T follicular helper cell (primary cell): ENCODE measurements around the gene FNDC11.

Source experiments
- DNase-seq: peaks from one replicate; pipeline ENCODE4 v3.0.0-alpha.2; 2020; ENCODE audit warnings: low read depth

The FNDC11 gene

GRCh38 chr20:63525185-63525584 lies 28.8 kb upstream of the FNDC11 start:
- no peak for DNase-seq

- DNase-seq = no peak
These were observed 28.0 kb upstream of the FNDC11 start for GRCh38 chr20:63525971-63526370.

GRCh38 chr20:63527184-63527583 lies 26.8 kb upstream of the FNDC11 start:
- no peak for DNase-seq

DNA sequence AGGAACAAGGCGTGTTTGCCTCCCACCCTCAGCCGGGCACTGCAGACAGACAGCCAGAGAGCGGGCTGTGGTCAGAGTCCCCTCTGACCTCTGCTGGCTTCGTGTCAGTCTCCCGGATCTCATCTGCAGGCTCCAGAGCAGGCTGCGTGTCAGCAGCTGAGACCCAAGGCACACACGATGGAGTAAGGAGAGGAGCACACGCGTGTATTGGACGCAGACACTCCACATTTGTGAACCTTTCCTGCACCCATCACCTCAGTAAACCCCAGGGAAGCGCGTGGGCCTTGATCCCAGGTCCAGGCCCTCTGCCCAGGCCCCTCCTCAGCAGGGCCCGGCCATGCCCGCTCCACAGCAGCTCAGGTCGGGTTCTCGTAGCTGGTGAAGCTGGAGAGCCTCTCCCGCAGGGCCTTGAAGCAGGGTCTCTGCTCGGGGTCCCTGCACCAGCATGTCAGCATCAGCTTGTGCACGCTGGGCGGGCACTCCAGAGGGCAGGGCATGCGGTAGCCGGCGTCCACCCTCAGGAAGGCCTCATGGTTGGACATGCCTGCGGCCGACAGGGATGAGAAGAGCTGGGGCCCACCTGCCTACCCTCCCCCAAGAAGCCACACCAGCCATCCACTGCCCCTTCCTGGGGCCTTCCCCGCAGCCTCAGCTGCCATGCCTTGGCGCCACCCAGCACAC lies 24.6 kb upstream of the FNDC11 start:
- no peak for DNase-seq

- DNase-seq = no peak
These were observed 23.8 kb upstream of the FNDC11 start for GRCh38 chr20:63529861-63530787.

DNA sequence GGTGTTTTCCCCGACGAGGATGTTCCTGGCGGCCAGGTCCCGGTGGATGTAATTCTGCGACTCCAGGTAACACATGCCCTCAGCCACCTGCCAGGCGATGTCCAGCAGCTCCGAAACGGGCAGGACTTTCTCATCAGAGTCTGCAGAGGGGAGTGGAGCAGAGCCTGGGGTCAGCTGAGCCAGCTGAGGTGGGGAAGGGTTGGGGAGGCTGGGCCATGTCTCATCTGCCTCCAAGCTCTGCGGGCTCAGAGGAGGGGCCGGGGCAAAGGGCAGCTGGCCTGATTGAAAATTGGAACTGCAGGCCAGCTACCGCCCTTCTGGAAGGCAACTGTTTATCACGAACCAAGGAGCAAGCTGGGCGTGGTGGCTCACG lies 23.2 kb upstream of the FNDC11 start:
- no peak for DNase-seq

DNA sequence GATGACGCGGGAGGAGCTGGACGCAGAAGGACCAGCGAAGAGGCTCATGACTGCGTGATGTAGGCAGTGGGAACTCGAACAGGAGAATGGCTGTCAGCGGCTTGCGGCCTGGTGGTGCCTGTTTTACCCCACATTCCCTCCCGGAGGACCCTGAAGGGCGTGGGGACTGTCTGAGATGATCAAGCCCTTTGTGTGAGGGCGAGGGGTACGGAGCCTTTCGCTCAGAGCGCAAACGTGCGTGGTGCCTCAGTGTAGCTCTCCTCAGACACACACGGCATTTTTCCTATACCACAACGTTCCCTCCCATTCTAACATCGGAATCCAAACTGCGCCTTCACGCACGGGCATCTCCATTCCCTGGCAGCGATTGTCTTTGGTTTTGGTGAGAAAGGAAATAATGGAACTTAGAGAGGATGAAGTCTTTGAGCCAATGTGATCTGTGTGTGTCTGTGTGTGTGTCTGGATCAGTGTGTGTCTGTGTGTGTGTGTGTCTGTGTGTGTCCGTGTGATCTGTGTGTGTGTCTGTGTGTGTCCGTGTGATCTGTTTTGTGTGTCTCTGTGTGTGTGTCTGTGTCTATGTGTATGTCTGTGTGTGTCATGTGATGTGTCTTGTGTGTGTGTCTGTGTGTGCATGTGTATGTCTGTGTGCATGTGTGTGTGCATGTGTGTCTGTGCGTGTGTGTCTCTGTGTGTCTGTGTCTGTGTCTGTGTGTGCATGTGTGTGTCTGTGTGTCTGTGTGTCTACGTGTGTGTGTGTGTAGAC lies 22.1 kb upstream of the FNDC11 start:
- DNase-seq = no peak

DNA sequence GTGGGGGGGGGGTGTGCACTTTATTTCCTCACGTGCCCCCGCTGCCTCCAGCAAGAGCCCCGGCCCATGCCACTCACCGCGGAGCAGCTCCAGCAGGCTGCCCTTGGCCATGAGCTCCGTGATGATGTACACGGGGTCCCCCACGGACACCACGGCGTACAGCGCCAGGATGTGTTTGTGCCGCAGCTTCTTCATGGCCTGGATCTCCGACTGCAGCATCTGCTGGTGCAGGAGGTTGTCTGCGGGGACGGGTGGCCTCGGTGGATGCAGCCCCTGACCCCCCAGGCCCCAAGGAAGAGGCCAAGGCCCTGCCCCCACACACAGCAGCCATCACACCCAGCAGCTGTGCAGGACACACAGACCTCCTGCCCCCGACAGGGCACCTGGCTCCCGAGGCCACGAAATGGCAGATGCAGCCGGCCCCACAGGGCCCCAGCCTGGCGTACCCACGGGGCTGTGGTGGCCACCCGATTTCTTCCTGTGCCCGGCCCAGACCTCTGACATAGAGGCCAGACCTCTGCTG lies 21.4 kb upstream of the FNDC11 start:
- DNase-seq = no peak

GRCh38 chr20:63533388-63533787 lies 20.6 kb upstream of the FNDC11 start:
- no peak for DNase-seq

- DNase-seq = no peak
These were observed 20.0 kb upstream of the FNDC11 start for GRCh38 chr20:63533871-63534393.

DNA sequence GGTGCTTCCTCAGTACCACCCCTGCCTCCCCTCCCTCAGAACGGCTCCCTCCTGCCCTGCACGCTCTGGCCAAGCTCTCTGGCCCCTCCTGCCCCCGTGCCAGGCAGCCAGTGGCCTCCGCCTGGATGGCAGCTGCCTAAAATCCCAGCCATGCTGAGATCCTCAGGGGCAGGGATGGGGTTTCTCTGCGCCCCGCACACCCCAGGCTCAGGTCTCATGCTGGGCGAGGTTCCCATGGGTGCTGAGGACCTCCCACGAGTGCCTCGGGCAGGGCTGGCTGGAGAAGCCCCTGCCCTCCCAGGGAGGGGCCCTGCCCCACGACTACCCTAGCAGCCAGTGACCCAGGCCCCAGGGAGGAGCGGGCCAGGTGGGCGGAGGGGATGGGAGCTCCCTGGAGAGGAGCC lies 19.5 kb upstream of the FNDC11 start:
- no peak for DNase-seq

DNA sequence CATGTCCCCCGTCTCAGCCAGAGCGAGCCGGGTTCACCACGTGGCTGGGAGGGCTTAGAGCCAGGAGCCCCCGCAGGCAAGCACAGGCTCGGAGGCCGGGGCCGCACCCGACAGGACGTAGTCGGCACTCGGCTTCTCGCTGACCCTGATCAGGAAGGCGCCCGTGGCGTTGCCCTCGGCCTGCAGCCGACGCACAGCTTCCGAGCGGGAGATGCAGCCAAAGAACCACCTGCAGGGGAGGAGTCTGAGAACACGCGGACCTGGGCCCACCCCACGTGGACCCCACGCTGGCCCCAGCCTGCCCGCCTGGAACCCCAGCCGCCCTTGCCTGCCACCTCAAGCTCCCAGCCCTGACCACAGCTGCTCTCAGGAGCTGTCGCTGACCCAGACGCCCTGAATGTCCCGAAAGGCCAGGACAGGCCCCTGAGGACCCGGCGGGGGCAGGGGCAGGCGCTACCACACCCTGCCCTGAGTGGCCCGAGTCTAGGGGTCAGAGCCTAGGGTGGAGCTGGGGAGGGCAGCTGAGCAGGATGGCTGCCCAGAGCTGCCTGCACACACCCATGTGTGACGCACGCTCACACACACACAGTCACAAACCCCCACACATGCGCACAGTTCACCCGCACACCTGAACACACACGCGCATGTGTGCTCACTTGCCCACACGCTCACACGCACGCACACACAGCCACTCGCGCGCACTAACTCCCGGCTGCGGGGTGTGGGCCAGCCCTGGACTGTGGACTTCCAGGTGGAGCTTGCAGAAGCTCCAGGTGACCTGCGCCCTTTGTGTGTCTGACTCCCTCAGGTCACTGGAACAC lies 18.9 kb upstream of the FNDC11 start:
- DNase-seq = no peak

GRCh38 chr20:63536241-63536977 lies 17.6 kb upstream of the FNDC11 start:
- DNase-seq = no peak

DNA sequence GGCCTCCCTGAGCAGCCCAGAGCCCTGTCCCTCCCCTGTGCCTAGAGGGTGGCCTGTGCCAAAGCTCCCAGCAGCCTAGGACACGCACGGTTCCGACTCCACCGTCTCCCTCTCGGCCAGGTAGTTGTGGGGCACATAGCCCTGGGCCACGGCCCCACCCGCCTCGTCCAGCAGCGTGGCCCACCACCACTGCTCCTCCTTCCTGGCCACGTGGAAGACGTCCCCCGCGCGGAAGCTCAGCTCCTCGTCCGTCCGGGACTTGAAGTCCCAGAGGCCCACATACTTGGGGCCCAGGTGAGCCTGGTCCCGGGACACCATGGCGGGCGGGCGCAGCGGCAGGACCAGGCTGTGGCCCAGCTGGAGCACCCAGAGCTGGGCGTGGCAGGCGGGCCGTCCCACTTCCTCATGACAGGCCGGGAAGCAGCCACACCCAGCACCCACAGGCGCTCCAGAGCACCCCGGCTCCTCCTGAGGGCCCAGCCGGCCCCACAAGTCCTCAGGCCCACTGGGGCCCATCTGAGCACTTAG lies 16.9 kb upstream of the FNDC11 start, which contains the start of gene PTK6:
Gene PTK6, minus strand, starts transcription at position 380 of the 528 bp plus-strand sequence. Its CDS starts 62 bp downstream, at position 318.
- no peak for DNase-seq

- peak; percentile 83 for DNase-seq
These were observed 16.3 kb upstream of the FNDC11 start for GRCh38 chr20:63537525-63538203.

DNA sequence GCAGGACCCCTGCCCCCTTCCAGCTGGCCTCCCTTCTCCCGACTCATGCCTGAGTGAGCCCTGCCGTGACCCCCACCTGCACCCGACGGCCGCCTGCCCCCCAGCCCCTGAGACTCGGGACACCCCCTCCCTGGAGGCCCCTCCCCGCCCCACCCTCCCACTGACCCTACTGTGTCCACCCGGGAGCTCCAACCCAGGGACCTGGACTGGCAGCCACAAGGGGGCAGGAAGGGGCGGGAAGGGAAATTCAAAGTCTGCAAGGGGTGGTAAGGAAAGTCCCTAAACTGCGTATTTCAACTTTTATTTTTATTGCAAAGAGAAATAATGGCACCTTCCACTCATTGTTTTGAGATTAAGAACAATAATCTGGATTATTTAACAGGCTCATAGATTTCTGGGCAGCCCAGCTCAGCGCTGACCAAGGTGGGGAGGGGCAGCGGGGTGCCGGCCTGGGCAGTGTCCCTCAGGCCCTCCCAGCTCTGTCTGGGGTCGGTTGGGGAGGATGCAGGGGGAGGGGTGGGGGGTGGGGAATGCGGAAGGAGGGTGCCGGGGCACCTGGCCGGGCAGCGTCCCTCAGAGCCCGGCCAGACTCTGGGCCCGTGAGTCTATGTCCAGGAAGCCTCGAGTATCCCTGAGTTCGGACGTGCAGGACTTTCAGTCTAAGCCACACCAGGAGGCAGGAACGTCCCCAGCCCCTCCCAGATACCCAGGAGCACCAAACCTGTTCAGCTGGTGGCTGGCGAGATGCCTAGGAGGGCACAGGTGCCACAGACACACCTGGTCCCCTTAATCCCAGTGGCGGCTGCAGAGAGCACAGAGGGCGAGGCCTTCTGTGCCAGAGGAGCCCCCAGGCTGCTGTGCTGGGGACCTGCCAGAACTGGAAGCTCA lies 15.5 kb upstream of the FNDC11 start:
- no peak for DNase-seq

- no peak for DNase-seq
These were observed 14.9 kb upstream of the FNDC11 start for GRCh38 chr20:63539092-63539430.
